IMR-90 (cell line): ENCODE results near the gene ANXA1. TPM values are rescaled to one million over a fixed set of nuclear protein-coding genes. Genes with fewer than 3 reads are reported as not detected.

Source experiments
- ATAC-seq: fragments of 200-7000 bp; cut with Tn5 transposase; 2 replicates; pipeline ENCODE4 v1.9.1; 2020; ENCODE audit warnings: low read depth, mild to moderate bottlenecking, moderate library complexity
- BruUV-seq: library from RNA; stranded (reverse); fragments of 400-500 nt; replicated peaks from 2 replicates; lab custom pipeline; 2021; lab: Mats Ljungman, UMichigan
- CTCF ChIA-PET: fragments of 300-600 bp; formaldehyde crosslinking; extraction: SDS; loops from one replicate; lab custom pipeline; 2021; ENCODE audit warnings: antibody characterized with exemption; lab: Yijun Ruan, JAX
- POLR2A ChIA-PET: fragments of 300-600 bp; sonication (Branson Sonifier 250); formaldehyde crosslinking; loops from one replicate; lab custom pipeline; 2022; ENCODE audit warnings: antibody characterized with exemption; ENCODE audit not compliant: unreplicated experiment; lab: Charles Lee
- DNase-seq: peaks from one replicate; pipeline ENCODE4 v3.0.0; 2013
- H2AFZ ChIP-seq: replicated peaks from 2 replicates; pipeline ENCODE3; 2013; ENCODE audit warnings: low read length, mild to moderate bottlenecking; ENCODE audit not compliant: poor library complexity
- H2AK5ac ChIP-seq: 2 replicates; pipeline ENCODE4 v1.6.1; 2013; ENCODE audit warnings: low read depth, low read length, inconsistent platforms
- H2AK9ac ChIP-seq: replicated peaks from 2 replicates; pipeline ENCODE3; 2013; ENCODE audit warnings: mild to moderate bottlenecking, low read depth, low read length, moderate library complexity; ENCODE audit not compliant: poor library complexity
- H2BK120ac ChIP-seq: 2 replicates; pipeline ENCODE4 v1.6.1; 2013; ENCODE audit warnings: low read depth, low read length, inconsistent platforms
- H2BK15ac ChIP-seq: 3 replicates; pipeline ENCODE4 v1.6.1; 2013; ENCODE audit warnings: low read depth, low read length, inconsistent platforms
- H2BK20ac ChIP-seq: 2 replicates; pipeline ENCODE4 v1.6.1; 2013; ENCODE audit warnings: low read depth, mild to moderate bottlenecking, inconsistent platforms, low read length, moderate library complexity
- H2BK5ac ChIP-seq: 2 replicates; pipeline ENCODE4 v1.6.1; 2013; ENCODE audit warnings: mild to moderate bottlenecking, low read depth, low read length, inconsistent platforms; ENCODE audit not compliant: poor library complexity, severe bottlenecking
- H3K14ac ChIP-seq: replicated peaks from 2 replicates; pipeline ENCODE4 v1.6.1; 2013; ENCODE audit warnings: low read depth, low read length, inconsistent platforms
- H3K18ac ChIP-seq: 2 replicates; pipeline ENCODE4 v1.6.1; 2013; ENCODE audit warnings: low read depth, low read length, control low read depth
- H3K23ac ChIP-seq: 2 replicates; pipeline ENCODE4 v1.6.1; 2013; ENCODE audit warnings: low read depth, low read length, inconsistent platforms
- H3K27ac ChIP-seq: 2 replicates; pipeline ENCODE4 v1.5.1; 2013; ENCODE audit warnings: mild to moderate bottlenecking, control low read depth, low read length; ENCODE audit not compliant: insufficient read depth
- H3K27me3 ChIP-seq: 2 replicates; pipeline ENCODE4 v1.6.1; 2013; ENCODE audit warnings: low read length; ENCODE audit not compliant: control insufficient read depth, insufficient read depth
- H3K36me3 ChIP-seq: 2 replicates; pipeline ENCODE4 v1.6.1; 2013; ENCODE audit warnings: low read length, mixed read lengths; ENCODE audit not compliant: control insufficient read depth, insufficient read depth
- H3K4ac ChIP-seq: 2 replicates; pipeline ENCODE4 v1.6.1; 2013; ENCODE audit warnings: low read depth, low read length, inconsistent platforms
- H3K4me1 ChIP-seq: 2 replicates; pipeline ENCODE4 v1.6.1; 2013; ENCODE audit warnings: low read length, mixed read lengths; ENCODE audit not compliant: control insufficient read depth, insufficient read depth
- H3K4me2 ChIP-seq: 2 replicates; pipeline ENCODE4 v1.6.1; 2013; ENCODE audit warnings: low read depth, mild to moderate bottlenecking, control low read depth, low read length, moderate library complexity
- H3K4me3 ChIP-seq: 2 replicates; pipeline ENCODE4 v1.5.1; 2013; ENCODE audit warnings: low read depth, mild to moderate bottlenecking, control low read depth, low read length, moderate library complexity; ENCODE audit not compliant: insufficient read depth
- H3K56ac ChIP-seq: 2 replicates; pipeline ENCODE4 v1.6.1; 2013; ENCODE audit warnings: low read length, inconsistent platforms; ENCODE audit not compliant: insufficient read depth; ENCODE audit errors: extremely low read depth
- H3K79me1 ChIP-seq, 2 experiments: 2 replicates each; pipeline ENCODE4 v1.6.1; 2013; ENCODE audit warnings: low read length in 2 of 2, inconsistent platforms in 1 of 2, low read depth in 1 of 2
- H3K9ac ChIP-seq: 2 replicates; pipeline ENCODE4 v1.6.1; 2013; ENCODE audit warnings: low read depth, low read length, control low read depth
- H3K9me1 ChIP-seq: 2 replicates; pipeline ENCODE4 v1.6.1; 2013; ENCODE audit warnings: low read length, inconsistent platforms; ENCODE audit not compliant: insufficient read depth
- H3K9me3 ChIP-seq: 2 replicates; pipeline ENCODE4 v1.6.1; 2013; ENCODE audit warnings: low read length; ENCODE audit not compliant: control insufficient read depth, insufficient read depth
- H4K20me1 ChIP-seq: 2 replicates; pipeline ENCODE4 v1.6.1; 2013; ENCODE audit warnings: low read length, inconsistent platforms; ENCODE audit not compliant: insufficient read depth
- H4K5ac ChIP-seq: 2 replicates; pipeline ENCODE4 v1.6.1; 2013; ENCODE audit warnings: mild to moderate bottlenecking, low read depth, low read length, control low read depth
- H4K8ac ChIP-seq, 2 experiments: 2 replicates each; pipeline ENCODE4 v1.6.1; 2013; ENCODE audit warnings: low read depth in 2 of 2, low read length in 2 of 2, control low read depth in 1 of 2, inconsistent platforms in 1 of 2
- H4K91ac ChIP-seq: 2 replicates; pipeline ENCODE4 v1.6.1; 2013; ENCODE audit warnings: low read depth, low read length, inconsistent platforms; ENCODE audit not compliant: insufficient read depth
- CEBPB ChIP-seq: IDR thresholded peaks from 2 replicates; pipeline ENCODE4 v1.6.1; 2012; ENCODE audit warnings: low read depth, low read length, improper control_type of control experiment
- CHD1 ChIP-seq: IDR thresholded peaks from 2 replicates; pipeline ENCODE4 v1.6.1; 2012; ENCODE audit warnings: low read depth, low read length, improper control_type of control experiment
- CTCF ChIP-seq: conservative IDR thresholded peaks from 2 replicates; pipeline ENCODE4 v1.5.1; 2012; ENCODE audit warnings: mild to moderate bottlenecking, low read depth, low read length, improper control_type of control experiment
- FOS ChIP-seq: fragments of 150-350 bp; IDR thresholded peaks from 2 replicates; pipeline ENCODE4 v1.6.1; 2016; ENCODE audit warnings: low read depth, low read length
- MAZ ChIP-seq: IDR thresholded peaks from 2 replicates; pipeline ENCODE4 v1.6.1; 2012; ENCODE audit warnings: low read depth, mild to moderate bottlenecking, low read length, improper control_type of control experiment, moderate library complexity, borderline replicate concordance
- MXI1 ChIP-seq: IDR thresholded peaks from 2 replicates; pipeline ENCODE4 v1.6.1; 2012; ENCODE audit warnings: low read depth, mild to moderate bottlenecking, low read length, moderate library complexity, borderline replicate concordance
- POLR2A ChIP-seq: IDR thresholded peaks from 2 replicates; pipeline ENCODE4 v1.6.1; 2012; ENCODE audit warnings: mild to moderate bottlenecking, low read depth, low read length
- RAD21 ChIP-seq: IDR thresholded peaks from 2 replicates; pipeline ENCODE4 v1.6.1; 2012; ENCODE audit warnings: low read length, improper control_type of control experiment
- RCOR1 ChIP-seq: IDR thresholded peaks from 2 replicates; pipeline ENCODE4 v1.6.1; 2012; ENCODE audit warnings: mild to moderate bottlenecking, low read length, improper control_type of control experiment; ENCODE audit not compliant: insufficient replicate concordance
- RFX5 ChIP-seq: IDR thresholded peaks from 2 replicates; pipeline ENCODE4 v1.8.0; 2012; ENCODE audit warnings: low read depth, mild to moderate bottlenecking, low read length, moderate library complexity
- SMC3 ChIP-seq: fragments of 150-350 bp; IDR thresholded peaks from 2 replicates; pipeline ENCODE4 v1.6.1; 2016; ENCODE audit warnings: low read depth, mild to moderate bottlenecking, antibody characterized with exemption, low read length, moderate library complexity
- USF2 ChIP-seq: fragments of 150-350 bp; IDR thresholded peaks from 2 replicates; pipeline ENCODE4 v1.6.1; 2017; ENCODE audit warnings: mild to moderate bottlenecking, antibody characterized with exemption, low read length, low read depth
- WGBS, 2 experiments: methylation state at CpG; one replicate each; pipeline versions ENCODE4 v1.1.5 to v1.1.7; 2013; ENCODE audit warnings: missing lambda C conversion rate in 2 of 2; ENCODE audit not compliant: insufficient read length in 1 of 2; ENCODE audit errors: extremely low coverage in 2 of 2; 5-methylcytosine and 5-hydroxymethylcytosine counted together
- dilution Hi-C: fragments of 300-500 bp; cut with HindIII; formaldehyde crosslinking; loops from one replicate; pipeline ENCODE4 v1.14.3; 2018; ENCODE audit warnings: low sequenced_read_pairs; ENCODE audit not compliant: unreplicated experiment
- in situ Hi-C: fragments of 300-500 bp; cut with MboI; formaldehyde crosslinking; loops from 3 replicates; pipeline ENCODE4 v1.14.3; 2019; ENCODE audit warnings: low sequenced_read_pairs, inconsistent platforms, mixed read lengths
- intact Hi-C: fragments of 100-400 bp; cut with micrococcal nuclease; formaldehyde crosslinking; loops from 2 replicates; pipeline ENCODE4 v1.10.0; 2022
- polyA plus RNA-seq, 3 experiments: library from polyadenylated mRNA; depleted of rRNA; stranded (reverse); fragments of >200 nt; gene quantifications; 2 replicates each; pipeline ENCODE4 v1.2.3, GENCODE V29; 2012; ENCODE audit warnings: low replicate concordance in 1 of 3
- total RNA-seq: library from RNA; depleted of rRNA; stranded (reverse); fragments of >200 nt; gene quantifications from 2 replicates; pipeline ENCODE4 v1.2.3, GENCODE V29; 2012

Gene ANXA1
- total and polyA plus RNA-seq, 2 of the 4 experiments (the other 2 are of a cell fraction): 520 to 583 TPM

- no peak for TF ChIP-seq CTCF
- no peak for TF ChIP-seq CHD1
- TF ChIP-seq RFX5: no peak
Measured at GRCh38 chr9:73165911-73166310, 14.2 kb downstream of the ANXA1 start (continued).

DNA sequence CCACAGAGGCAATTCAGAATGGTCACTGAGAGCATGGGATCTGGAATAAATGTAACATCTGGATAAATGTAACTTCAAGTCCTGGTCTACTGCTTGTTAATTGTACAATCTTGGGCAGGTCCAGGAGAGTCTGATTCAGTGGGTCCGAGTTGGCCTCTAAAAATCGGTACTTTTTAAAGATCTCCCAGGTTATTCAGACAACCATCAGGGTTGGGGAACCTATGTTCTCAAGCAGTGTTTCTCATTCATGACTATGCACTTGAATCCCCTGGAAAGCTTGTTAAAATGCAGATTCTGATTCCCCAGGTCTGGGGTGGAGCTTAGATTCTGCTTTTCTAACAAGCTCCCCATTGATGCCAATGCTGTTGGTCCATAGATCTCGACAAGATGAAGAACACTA lies 14.8 kb downstream of the ANXA1 start:
- Histone ChIP-seq H2BK120ac (no peak overlapping the region), H2AK5ac (no peak overlapping the region), H2AFZ (no peak overlapping the region), H3K18ac (no peak overlapping the region), H4K5ac (no peak overlapping the region), H3K27me3 (no peaks in the 10 kb centered on the region), H3K4ac (no peak overlapping the region), H3K4me3 (no peak overlapping the region), H3K56ac (no peak overlapping the region), H3K79me1 (peaks cover 3 to 7% of the 10 kb centered on the region in 2 experiments; a peak in 2 of 4 replicates), H3K4me2 (no peak overlapping the region), H3K9ac (no peak overlapping the region), H3K14ac (no peak overlapping the region), H3K23ac (no peak overlapping the region), H2BK5ac (no peak overlapping the region), H3K4me1 (no peaks in the 10 kb centered on the region), H4K91ac (no peak overlapping the region), H4K20me1 (no peaks in the 10 kb centered on the region), H2BK15ac (no peak overlapping the region), H4K8ac (no peak overlapping the region), H3K9me3 (no peaks in the 10 kb centered on the region), H3K27ac (no peak overlapping the region), H3K36me3 (peaks cover 32% of the 10 kb centered on the region), H2BK20ac (no peak overlapping the region), H3K9me1 (no peaks in the 10 kb centered on the region), H2AK9ac (no peak overlapping the region)
- intact Hi-C loops: no loop called here
- CTCF ChIA-PET: no interaction called here
- ATAC-seq (no peak), DNase-seq (no peak)
- no TSS peak for BruUV-seq
- POLR2A ChIA-PET: no interaction called here
- WGBS, 2 experiments: 100% methylated on average over 2 of the region's 3 CpGs; no CpG with 5 or more reads in 1 of the 2 experiments
- dilution Hi-C loops: no loop called here
- in situ Hi-C loops: no loop called here
- TF ChIP-seq SMC3 (no peak), CEBPB (no peak), POLR2A (no peak), RCOR1 (no peak), RFX5 (no peak), USF2 (no peak), MAZ (no peak), MXI1 (no peak), CTCF (no peak), RAD21 (no peak), FOS (no peak)
